ENCODE measurements around the gene INPP5E. TPM values are rescaled to one million over a fixed set of nuclear protein-coding genes. Genes with fewer than 3 reads are reported as not detected.

INPP5E gene
- total and polyA plus RNA-seq, 8 donors = 3.2 to 32.1 (median 8.6) TPM

GRCh38 chr9:136402067-136402466 is 37.6 kb downstream of the INPP5E start:
- Histone ChIP-seq H3K36me3 (peaks cover 26 to 73% (median 60%) of the 10 kb centered on the region in 4 donors), H3K27ac (no peak overlapping the region), H3K27me3 (no peaks in the 10 kb centered on the region), H3K4me3 (no peak overlapping the region), H3K4me1 (peaks cover 12 to 31% (median 26%) of the 10 kb centered on the region in 4 donors), H3K9me3 (no peaks in the 10 kb centered on the region)
- no peak for TF ChIP-seq EP300 (IDR thresholded peaks at IDR 0.05)
- TF ChIP-seq CTCF (IDR thresholded peaks at IDR 0.05) = no peak
- TF ChIP-seq POLR2A (IDR thresholded peaks at IDR 0.05) = no peak
- TF ChIP-seq POLR2AphosphoS5 (IDR thresholded peaks at IDR 0.05) = no peak
- no peak for DNase-seq
- intact Hi-C loops (cut with DNase I; ENCODE audit: low total_unique reads) = loop anchor here (10.0 kb wide), 1 partner anchor 67 kb away; no protein-coding TSS in a partner anchor
- 77 to 85% (median 81%) methylated on average over 13 of the region's 13 CpGs for WGBS, 5 donors

- Histone ChIP-seq H3K4me3 (no peak overlapping the region), H3K27me3 (no peaks in the 10 kb centered on the region), H3K4me1 (peaks cover 12 to 31% (median 26%) of the 10 kb centered on the region in 4 donors), H3K9me3 (no peaks in the 10 kb centered on the region), H3K36me3 (peaks cover 29 to 73% (median 60%) of the 10 kb centered on the region in 4 donors), H3K27ac (no peak overlapping the region)
- TF ChIP-seq CTCF (IDR thresholded peaks at IDR 0.05) (no peak), POLR2A (IDR thresholded peaks at IDR 0.05) (no peak)
- DNase-seq = no peak
- intact Hi-C loops (cut with DNase I; ENCODE audit: low total_unique reads) = loop anchor here (10.0 kb wide), 1 partner anchor 67 kb away; no protein-coding TSS in a partner anchor
- WGBS, 5 donors = 88 to 93% (median 91%) methylated on average over 18 of the region's 18 CpGs
Observed at GRCh38 chr9:136401173-136401922, 38.3 kb downstream of the INPP5E start.

- peak within 1 kb of the TSS; percentile 71 to 98 (median 96) for H3K4me3 ChIP-seq
- TF ChIP-seq POLR2A (IDR thresholded peaks at IDR 0.05) (no peak), POLR2AphosphoS5 (IDR thresholded peaks at IDR 0.05) (peak; percentile 65 to 87 (median 73)), CTCF (IDR thresholded peaks at IDR 0.05) (peak in 5 of 7 experiments; percentile 60 to 96 (median 94)), EP300 (IDR thresholded peaks at IDR 0.05) (no peak)
- no peaks in the 10 kb centered on the region for H3K9me3 ChIP-seq
- H3K27ac ChIP-seq = peak within 1 kb of the TSS in 4 of 5 donors; percentile 55 to 81 (median 68)
- no peaks in the 10 kb centered on the region for H3K27me3 ChIP-seq
- peak; percentile 89 to 97 for DNase-seq
- H3K36me3 ChIP-seq = peaks cover 30 to 73% (median 60%) of the 10 kb centered on the region in 4 donors
- peaks cover 12 to 31% (median 26%) of the 10 kb centered on the region in 4 donors for H3K4me1 ChIP-seq
- 5 to 14% (median 7%) methylated on average over 29 to 71 of the region's 71 CpGs for WGBS, 5 donors
- intact Hi-C loops (cut with DNase I; ENCODE audit: low total_unique reads) = loop anchor here (10.0 kb wide), 1 partner anchor 65 kb away; no protein-coding TSS in a partner anchor
Observed at GRCh38 chr9:136400038-136400834, 39.4 kb downstream of the INPP5E start, which contains the start of gene SNAPC4. TSS of gene SNAPC4 (minus strand) at chr9:136400170. CDS start at chr9:136398428, 1,742 bp downstream.
